ENCODE results near the gene LRRK2. TPM values are rescaled to one million over a fixed set of nuclear protein-coding genes. Genes with fewer than 3 reads are reported as not detected.
"Not testable (repeated sequence)": the region's sequence is repeated elsewhere in the genome, so short reads cannot be mapped to it uniquely, and the experiment has no call there.

Gene LRRK2
- total RNA-seq, 1 donor from 2014 or later, result 0.35 TPM

- TF ChIP-seq CTCF (IDR thresholded peaks at IDR 0.05), result no peak
- H3K4me1 Mint-ChIP-seq (ENCODE audit: low read depth), result no peaks in the 10 kb centered on the region
- H3K9me3 Mint-ChIP-seq (ENCODE audit: low read depth), result no peaks in the 10 kb centered on the region
- no peak overlapping the region for H3K27ac Mint-ChIP-seq (ENCODE audit: unreplicated experiment)
- DNase-seq (ENCODE audit: low spot score), result no peak
- H3K27me3 Mint-ChIP-seq (ENCODE audit: low read depth), result peaks cover 11% of the 10 kb centered on the region
- H3K36me3 Mint-ChIP-seq (ENCODE audit: low read depth), result no peaks in the 10 kb centered on the region
- H3K4me3 Mint-ChIP-seq (ENCODE audit: unreplicated experiment), result no peak overlapping the region
These were observed 20.5 kb upstream of the LRRK2 start for GRCh38 chr12:40204337-40204736.

GRCh38 chr12:40207551-40207950 lies 17.2 kb upstream of the LRRK2 start:
- H3K9me3 Mint-ChIP-seq (ENCODE audit: low read depth), result peaks cover 3% of the 10 kb centered on the region
- H3K27ac Mint-ChIP-seq (ENCODE audit: unreplicated experiment), result no peak overlapping the region
- H3K4me1 Mint-ChIP-seq (ENCODE audit: low read depth), result no peaks in the 10 kb centered on the region
- TF ChIP-seq CTCF (IDR thresholded peaks at IDR 0.05), result no peak
- peaks cover 4% of the 10 kb centered on the region for H3K27me3 Mint-ChIP-seq (ENCODE audit: low read depth)
- H3K36me3 Mint-ChIP-seq (ENCODE audit: low read depth), result no peaks in the 10 kb centered on the region
- no peak for DNase-seq (ENCODE audit: low spot score)
- no peak overlapping the region for H3K4me3 Mint-ChIP-seq (ENCODE audit: unreplicated experiment)

- Mint-ChIP-seq H3K27ac (ENCODE audit: unreplicated experiment) (no peak overlapping the region), H3K36me3 (ENCODE audit: low read depth) (no peaks in the 10 kb centered on the region), H3K27me3 (ENCODE audit: low read depth) (no peaks in the 10 kb centered on the region), H3K4me1 (ENCODE audit: low read depth) (no peaks in the 10 kb centered on the region), H3K9me3 (ENCODE audit: low read depth) (peaks cover 6% of the 10 kb centered on the region), H3K4me3 (ENCODE audit: unreplicated experiment) (no peak overlapping the region)
- no peak for TF ChIP-seq CTCF (IDR thresholded peaks at IDR 0.05)
- no peak for DNase-seq (ENCODE audit: low spot score)
These were observed 15.9 kb upstream of the LRRK2 start for GRCh38 chr12:40208707-40209446.

- Mint-ChIP-seq H3K36me3 (ENCODE audit: low read depth) (no peaks in the 10 kb centered on the region), H3K4me3 (ENCODE audit: unreplicated experiment) (no peak overlapping the region), H3K27me3 (ENCODE audit: low read depth) (no peaks in the 10 kb centered on the region), H3K27ac (ENCODE audit: unreplicated experiment) (no peak overlapping the region), H3K4me1 (ENCODE audit: low read depth) (no peaks in the 10 kb centered on the region), H3K9me3 (ENCODE audit: low read depth) (peaks cover 6% of the 10 kb centered on the region)
- no peak for DNase-seq (ENCODE audit: low spot score)
- no peak for TF ChIP-seq CTCF (IDR thresholded peaks at IDR 0.05)
These were observed 14.9 kb upstream of the LRRK2 start for GRCh38 chr12:40209886-40210285.

DNA sequence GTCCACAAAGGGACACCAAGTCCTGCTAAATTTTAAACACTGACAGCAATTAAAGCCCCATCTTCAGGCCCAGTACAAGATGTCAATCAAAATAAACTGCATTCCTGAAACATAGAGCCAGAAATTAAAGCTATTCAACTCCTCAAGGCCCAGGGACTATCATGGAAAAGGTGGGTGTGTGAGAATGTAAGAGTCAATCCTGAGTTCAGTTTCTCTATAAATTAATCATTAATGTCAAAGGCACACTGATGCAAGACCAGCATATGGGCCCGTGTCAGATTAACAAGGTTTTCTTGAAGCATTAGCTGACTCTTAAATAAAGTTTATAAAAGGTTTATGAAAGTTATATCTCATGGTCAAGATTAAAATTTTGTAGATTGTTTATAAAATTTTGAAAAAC lies 13.6 kb upstream of the LRRK2 start:
- not testable (repeated sequence) for DNase-seq (ENCODE audit: low spot score); H3K4me1 Mint-ChIP-seq (ENCODE audit: low read depth); H3K27ac Mint-ChIP-seq (ENCODE audit: unreplicated experiment); H3K4me3 Mint-ChIP-seq (ENCODE audit: unreplicated experiment); H3K9me3 Mint-ChIP-seq (ENCODE audit: low read depth); H3K27me3 Mint-ChIP-seq (ENCODE audit: low read depth); H3K36me3 Mint-ChIP-seq (ENCODE audit: low read depth)

GRCh38 chr12:40212566-40212965 lies 12.2 kb upstream of the LRRK2 start:
- no peak for DNase-seq (ENCODE audit: low spot score)
- no peaks in the 10 kb centered on the region for H3K36me3 Mint-ChIP-seq (ENCODE audit: low read depth)
- peaks cover 6% of the 10 kb centered on the region for H3K9me3 Mint-ChIP-seq (ENCODE audit: low read depth)
- H3K4me3 Mint-ChIP-seq (ENCODE audit: unreplicated experiment), result no peak overlapping the region
- no peaks in the 10 kb centered on the region for H3K4me1 Mint-ChIP-seq (ENCODE audit: low read depth)
- H3K27me3 Mint-ChIP-seq (ENCODE audit: low read depth), result peaks cover 9% of the 10 kb centered on the region
- no peak for TF ChIP-seq CTCF (IDR thresholded peaks at IDR 0.05)
- no peak overlapping the region for H3K27ac Mint-ChIP-seq (ENCODE audit: unreplicated experiment)
